GM12801 (cell line): ENCODE measurements around the gene ESAM.

Experiments
- CTCF ChIP-seq: IDR thresholded peaks from one replicate; pipeline ENCODE4 v1.5.1; 2011; ENCODE audit warnings: control low read depth; ENCODE audit not compliant: insufficient read length; ENCODE audit errors: extremely low read depth

ESAM gene, protein sequence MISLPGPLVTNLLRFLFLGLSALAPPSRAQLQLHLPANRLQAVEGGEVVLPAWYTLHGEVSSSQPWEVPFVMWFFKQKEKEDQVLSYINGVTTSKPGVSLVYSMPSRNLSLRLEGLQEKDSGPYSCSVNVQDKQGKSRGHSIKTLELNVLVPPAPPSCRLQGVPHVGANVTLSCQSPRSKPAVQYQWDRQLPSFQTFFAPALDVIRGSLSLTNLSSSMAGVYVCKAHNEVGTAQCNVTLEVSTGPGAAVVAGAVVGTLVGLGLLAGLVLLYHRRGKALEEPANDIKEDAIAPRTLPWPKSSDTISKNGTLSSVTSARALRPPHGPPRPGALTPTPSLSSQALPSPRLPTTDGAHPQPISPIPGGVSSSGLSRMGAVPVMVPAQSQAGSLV

DNA sequence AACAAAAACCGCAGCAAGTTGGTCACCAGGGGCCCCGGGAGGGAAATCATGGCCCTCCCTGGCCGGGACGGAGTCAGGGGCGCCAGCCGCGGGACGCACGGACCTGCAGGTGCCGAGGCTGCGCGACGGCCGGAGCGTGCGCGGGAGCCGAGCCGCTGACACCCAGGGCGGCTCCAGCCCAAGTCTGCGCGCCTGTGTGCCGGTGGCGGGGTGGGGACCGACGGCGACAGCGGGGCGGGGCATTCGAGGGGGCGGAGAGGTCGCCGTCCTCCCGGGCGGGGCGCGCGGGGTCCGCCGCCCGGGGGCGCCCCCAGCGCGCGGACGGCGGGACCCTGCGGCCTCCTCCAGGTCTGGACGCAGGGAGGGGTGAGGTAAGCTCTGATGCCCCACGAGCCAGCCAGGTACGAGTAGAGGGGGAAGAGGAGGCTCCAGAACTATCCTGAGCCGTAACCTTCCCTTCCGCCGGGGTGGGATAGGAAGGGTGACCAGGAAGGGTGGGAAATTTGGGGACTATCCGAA lies at the start of gene ESAM:
ESAM (minus strand) TSS at position 186 of the 519 bp plus-strand sequence; CDS start at position 50, 136 bp downstream.
- TF ChIP-seq CTCF: no peak

- TF ChIP-seq CTCF: no peak
These were observed 49.5 kb upstream of the ESAM start for GRCh38 chr11:124811399-124812125.

GRCh38 chr11:124807660-124808270 lies 45.7 kb upstream of the ESAM start:
- TF ChIP-seq CTCF: no peak

- no peak for TF ChIP-seq CTCF
These were observed 45.1 kb upstream of the ESAM start for GRCh38 chr11:124807201-124807600.

DNA sequence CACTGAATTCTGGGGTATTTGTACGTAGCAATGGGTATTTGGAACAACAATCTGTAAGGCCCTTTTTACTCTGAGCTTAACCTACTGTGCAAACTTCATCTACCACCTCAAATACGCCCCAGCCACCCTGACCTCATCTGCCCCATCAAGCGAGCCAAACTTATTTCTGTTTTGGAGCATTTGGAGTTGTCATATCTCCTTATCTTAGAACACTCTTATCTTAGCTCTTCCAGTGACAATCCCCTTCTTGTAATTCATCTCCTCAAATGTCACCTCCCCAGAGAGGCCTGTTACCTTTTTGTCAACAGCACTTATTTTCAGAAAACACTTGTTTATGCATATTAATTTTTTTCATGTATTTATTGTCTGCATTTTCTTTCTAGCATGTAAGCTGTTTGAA lies 42.8 kb upstream of the ESAM start:
- no peak for TF ChIP-seq CTCF

- TF ChIP-seq CTCF: no peak
These were observed 39.7 kb upstream of the ESAM start for GRCh38 chr11:124801636-124802312.

- no peak for TF ChIP-seq CTCF
These were observed 38.9 kb upstream of the ESAM start for GRCh38 chr11:124801014-124801413.
